H9 (cell line): Measurements from ENCODE around the gene ETHE1. TPM values are rescaled to one million over a fixed set of nuclear protein-coding genes. Genes with fewer than 3 reads are reported as not detected.

Experiments
- DNase-seq: peaks from one replicate; pipeline ENCODE4 v3.0.0-alpha.2; 2017
- H2AFZ ChIP-seq: one replicate; pipeline ENCODE4 v1.6.1; 2013; ENCODE audit warnings: mild to moderate bottlenecking, low read length, control low read depth, moderate library complexity
- H2AK5ac ChIP-seq: 2 replicates; pipeline ENCODE4 v1.6.1; 2013; ENCODE audit warnings: low read length, control low read depth, mixed read lengths; ENCODE audit not compliant: insufficient read length
- H2BK120ac ChIP-seq: one replicate; pipeline ENCODE4 v1.6.1; 2013; ENCODE audit warnings: low read depth, mild to moderate bottlenecking, low read length, control low read depth, inconsistent platforms; ENCODE audit not compliant: poor library complexity, severe bottlenecking
- H2BK12ac ChIP-seq: 2 replicates; pipeline ENCODE4 v1.6.1; 2013; ENCODE audit warnings: low read length, control low read depth, mixed read lengths, low read depth; ENCODE audit not compliant: insufficient read length
- H2BK15ac ChIP-seq: 2 replicates; pipeline ENCODE4 v1.6.1; 2013; ENCODE audit warnings: low read depth, low read length, control low read depth
- H2BK20ac ChIP-seq: one replicate; pipeline ENCODE4 v1.6.1; 2013; ENCODE audit warnings: low read depth, mild to moderate bottlenecking, low read length, control low read depth, inconsistent platforms; ENCODE audit not compliant: poor library complexity, severe bottlenecking
- H2BK5ac ChIP-seq: 2 replicates; pipeline ENCODE4 v1.6.1; 2013; ENCODE audit warnings: low read length, control low read depth, mixed read lengths; ENCODE audit not compliant: insufficient read length
- H3K14ac ChIP-seq: 2 replicates; pipeline ENCODE4 v1.6.1; 2013; ENCODE audit warnings: low read length, control low read depth; ENCODE audit not compliant: insufficient read depth
- H3K18ac ChIP-seq: 2 replicates; pipeline ENCODE4 v1.6.1; 2013; ENCODE audit warnings: low read depth, mild to moderate bottlenecking, mixed read lengths, low read length, control low read depth; ENCODE audit not compliant: insufficient read length
- H3K23ac ChIP-seq: 2 replicates; pipeline ENCODE4 v1.6.1; 2013; ENCODE audit warnings: low read length, control low read depth, mixed read lengths, low read depth; ENCODE audit not compliant: insufficient read length
- H3K23me2 ChIP-seq: 2 replicates; pipeline ENCODE4 v1.6.1; 2013; ENCODE audit warnings: low read depth, mild to moderate bottlenecking, mixed read lengths, low read length, control low read depth; ENCODE audit not compliant: insufficient read length, poor library complexity, severe bottlenecking
- H3K27ac ChIP-seq: 2 replicates; pipeline ENCODE4 v1.5.1; 2013; ENCODE audit warnings: low read length, control low read depth, mixed read lengths, low read depth; ENCODE audit not compliant: insufficient read length
- H3K27me3 ChIP-seq: 2 replicates; pipeline ENCODE4 v1.6.1; 2013; ENCODE audit warnings: low read length, control low read depth, inconsistent platforms; ENCODE audit not compliant: insufficient read depth
- H3K4ac ChIP-seq: 2 replicates; pipeline ENCODE4 v1.6.1; 2013; ENCODE audit warnings: low read depth, mild to moderate bottlenecking, control low read depth, inconsistent platforms, low read length, moderate library complexity
- H3K4me1 ChIP-seq: 2 replicates; pipeline ENCODE4 v1.6.1; 2013; ENCODE audit warnings: low read length, control low read depth, inconsistent platforms; ENCODE audit not compliant: insufficient read depth
- H3K4me2 ChIP-seq: 2 replicates; pipeline ENCODE4 v1.6.1; 2013; ENCODE audit warnings: low read length, control low read depth, mixed read lengths; ENCODE audit not compliant: insufficient read length, insufficient read depth
- H3K56ac ChIP-seq: 2 replicates; pipeline ENCODE4 v1.6.1; 2013; ENCODE audit warnings: low read depth, mild to moderate bottlenecking, mixed read lengths, low read length, control low read depth; ENCODE audit not compliant: insufficient read length
- H3K79me1 ChIP-seq: 2 replicates; pipeline ENCODE4 v1.6.1; 2013; ENCODE audit warnings: low read depth, mild to moderate bottlenecking, moderate library complexity, low read length, control low read depth, inconsistent platforms; ENCODE audit not compliant: insufficient read depth, poor library complexity, severe bottlenecking
- H3K79me2 ChIP-seq: 2 replicates; pipeline ENCODE4 v1.6.1; 2013; ENCODE audit warnings: low read length, control low read depth, inconsistent platforms; ENCODE audit not compliant: insufficient read depth
- H3K9ac ChIP-seq: 2 replicates; pipeline ENCODE4 v1.6.1; 2013; ENCODE audit warnings: low read length, control low read depth, mixed read lengths; ENCODE audit not compliant: insufficient read length; ENCODE audit errors: extremely low read depth
- H3K9me3 ChIP-seq: one replicate; pipeline ENCODE4 v1.6.1; 2013; ENCODE audit warnings: low read depth, low read length, inconsistent platforms; ENCODE audit not compliant: control insufficient read depth
- H3T11ph ChIP-seq: one replicate; pipeline ENCODE4 v1.6.1; 2013; ENCODE audit warnings: mild to moderate bottlenecking, low read length, control low read depth, inconsistent platforms
- H4K20me1 ChIP-seq: one replicate; pipeline ENCODE4 v1.6.1; 2013; ENCODE audit not compliant: control insufficient read depth, insufficient read length, insufficient read depth
- H4K5ac ChIP-seq: 2 replicates; pipeline ENCODE4 v1.6.1; 2013; ENCODE audit warnings: low read depth, mild to moderate bottlenecking, mixed read lengths, low read length, control low read depth; ENCODE audit not compliant: insufficient read length
- H4K8ac ChIP-seq: replicated peaks from 2 replicates; pipeline ENCODE4 v1.6.1; 2013; ENCODE audit warnings: low read length, control low read depth, mixed read lengths, low read depth; ENCODE audit not compliant: insufficient read length
- H4K91ac ChIP-seq: 2 replicates; pipeline ENCODE4 v1.6.1; 2013; ENCODE audit warnings: low read depth, mild to moderate bottlenecking, moderate library complexity, mixed read lengths, low read length, control low read depth; ENCODE audit not compliant: insufficient read length
- H3K27ac Mint-ChIP-seq, 3 experiments: 2 replicates in 2 of 3; 3 replicates in 1 of 3; pipeline ENCODE4 v1.8.0; 2020 to 2021; ENCODE audit warnings: mixed read lengths in 3 of 3, mild to moderate bottlenecking in 1 of 3, moderate library complexity in 1 of 3
- H3K27me3 Mint-ChIP-seq: 2 replicates; pipeline ENCODE4 v1.8.0; 2021; ENCODE audit warnings: low read depth, mild to moderate bottlenecking, moderate library complexity, mixed read lengths
- H3K36me3 Mint-ChIP-seq, 3 experiments: 2 replicates in 2 of 3; 3 replicates in 1 of 3; pipeline ENCODE4 v1.8.0; 2020 to 2021; ENCODE audit warnings: low read depth in 3 of 3, mixed read lengths in 3 of 3; ENCODE audit not compliant: insufficient read depth in 1 of 3
- H3K4me1 Mint-ChIP-seq, 2 experiments: 2 replicates each; pipeline ENCODE4 v1.8.0; 2020; ENCODE audit warnings: mixed read lengths in 2 of 2
- H3K4me3 Mint-ChIP-seq, 2 experiments: 2 replicates in 1 of 2; 3 replicates in 1 of 2; pipeline ENCODE4 v1.8.0; 2020 to 2021; ENCODE audit warnings: mild to moderate bottlenecking in 2 of 2, mixed read lengths in 2 of 2, moderate library complexity in 1 of 2
- H3K9me3 Mint-ChIP-seq, 2 experiments: 2 replicates in 1 of 2; 3 replicates in 1 of 2; pipeline ENCODE4 v1.8.0; 2020; ENCODE audit warnings: mild to moderate bottlenecking in 2 of 2, mixed read lengths in 2 of 2, moderate library complexity in 1 of 2
- CTCF ChIP-seq: fragments of 200-600 bp; sonication (generic); conservative IDR thresholded peaks from 3 replicates; pipeline ENCODE4 v1.8.0; 2021; ENCODE audit warnings: antibody characterized with exemption, mild to moderate bottlenecking
- WGBS: extraction: QIAGEN DNeasy Blood & Tissue Kit; methylation state at CpG from one replicate; pipeline ENCODE4 v1.1.7; 2013; ENCODE audit warnings: missing lambda C conversion rate, low lambda C conversion rate, mixed read lengths; ENCODE audit not compliant: insufficient read length; ENCODE audit errors: extremely low coverage; 5-methylcytosine and 5-hydroxymethylcytosine counted together
- total RNA-seq: library from RNA; stranded (reverse); gene quantifications from 2 replicates; pipeline ENCODE4 v1.2.1, GENCODE V29; 2021

Gene ETHE1
- total RNA-seq, 1 experiment from 2014 or later: 18.8 TPM

- H3K23me2 ChIP-seq: no peaks in the 10 kb centered on the region
- H2BK120ac ChIP-seq: no peak overlapping the region
- no peak overlapping the region for H2AK5ac ChIP-seq
- H4K8ac ChIP-seq: no peak overlapping the region
- no peaks in the 10 kb centered on the region for H3K27me3 ChIP-seq
- H2BK15ac ChIP-seq: no peak overlapping the region
- no peak overlapping the region for H3K23ac ChIP-seq
- H2BK20ac ChIP-seq: no peak overlapping the region
- no peaks in the 10 kb centered on the region for H3K9me3 ChIP-seq
- WGBS: no CpG with 5 or more reads among the region's 4 CpGs
- no peak overlapping the region for H2BK5ac ChIP-seq
- H3K56ac ChIP-seq: no peak overlapping the region
- Mint-ChIP-seq H3K27me3 (peaks cover 10% of the 10 kb centered on the region), H3K4me1 (peaks cover 3 to 4% of the 10 kb centered on the region in 2 experiments; a peak in 3 of 4 replicates), H3K27ac (no peak overlapping the region), H3K4me3 (no peak overlapping the region), H3K9me3 (no peaks in the 10 kb centered on the region; a peak in 1 of 5 replicates), H3K36me3 (peaks cover 3 to 7% (median 3%) of the 10 kb centered on the region in 3 experiments; a peak in 2 of 7 replicates)
- H3K27ac ChIP-seq: no peak overlapping the region
- no peak for TF ChIP-seq CTCF
- no peak overlapping the region for H4K5ac ChIP-seq
- no peak overlapping the region for H3K14ac ChIP-seq
- no peaks in the 10 kb centered on the region for H4K20me1 ChIP-seq
- no peak overlapping the region for H4K91ac ChIP-seq
- no peaks in the 10 kb centered on the region for H3K79me2 ChIP-seq
- no peak overlapping the region for H3K4me2 ChIP-seq
- no peak overlapping the region for H2AFZ ChIP-seq
- H3K4ac ChIP-seq: no peak overlapping the region
- no peak for DNase-seq
- H3K79me1 ChIP-seq: no peaks in the 10 kb centered on the region
- no peak overlapping the region for H3K18ac ChIP-seq
- no peak overlapping the region for H3K9ac ChIP-seq
- no peaks in the 10 kb centered on the region for H3K4me1 ChIP-seq
- H2BK12ac ChIP-seq: no peak overlapping the region
- no peak overlapping the region for H3T11ph ChIP-seq
Measured at GRCh38 chr19:43479961-43480561, 46.9 kb downstream of the ETHE1 start.
